HG02610 (cell line): ENCODE data around the gene TMEM151A.
A peak's percentile ranks its signal among the peaks of the same experiment; 100 is the strongest.
"Not testable (repeated sequence)": the region's sequence is repeated elsewhere in the genome, so short reads cannot be mapped to it uniquely, and the experiment has no call there.

Experiments used
- ATAC-seq: cut with Tn5 transposase; IDR thresholded peaks from one replicate; pipeline ENCODE4 v1.9.1; 2021; ENCODE audit warnings: mild to moderate bottlenecking, moderate library complexity; ENCODE audit not compliant: unreplicated experiment

Gene TMEM151A

DNA sequence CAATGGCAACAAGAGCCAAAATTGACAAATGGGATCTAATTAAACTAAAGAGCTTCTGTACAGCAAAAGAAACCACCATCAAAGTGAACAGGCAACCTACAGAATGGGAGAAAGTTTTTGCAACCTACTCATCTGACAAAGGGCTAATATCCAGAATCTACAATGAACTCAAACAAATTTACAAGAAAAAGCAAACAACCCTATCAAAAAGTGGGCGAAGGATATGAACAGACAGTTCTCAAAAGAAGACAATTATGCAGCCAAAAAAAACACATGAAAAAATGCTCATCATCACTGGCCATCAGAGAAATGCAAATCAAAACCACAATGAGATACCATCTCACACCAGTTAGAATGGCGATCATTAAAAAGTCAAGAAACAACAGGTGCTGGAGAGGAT lies 28.6 kb downstream of the TMEM151A start:
- not testable (repeated sequence) for ATAC-seq

DNA sequence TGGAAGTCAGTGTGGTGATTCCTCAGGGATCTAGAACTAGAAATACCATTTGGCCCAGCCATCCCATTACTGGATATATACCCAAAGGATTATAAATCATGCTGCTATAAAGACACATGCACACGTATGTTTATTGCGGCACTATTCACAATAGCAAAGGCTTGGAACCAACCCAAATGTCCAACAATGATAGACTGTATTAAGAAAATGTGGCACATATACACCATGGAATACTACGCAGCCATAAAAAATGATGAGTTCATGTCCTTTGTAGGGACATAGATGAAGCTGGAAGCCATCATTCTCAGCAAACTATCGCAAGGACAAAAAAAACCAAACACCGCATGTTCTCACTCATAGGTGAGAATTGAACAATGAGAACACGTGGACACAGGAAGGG lies 29.1 kb downstream of the TMEM151A start:
- not testable (repeated sequence) for ATAC-seq

DNA sequence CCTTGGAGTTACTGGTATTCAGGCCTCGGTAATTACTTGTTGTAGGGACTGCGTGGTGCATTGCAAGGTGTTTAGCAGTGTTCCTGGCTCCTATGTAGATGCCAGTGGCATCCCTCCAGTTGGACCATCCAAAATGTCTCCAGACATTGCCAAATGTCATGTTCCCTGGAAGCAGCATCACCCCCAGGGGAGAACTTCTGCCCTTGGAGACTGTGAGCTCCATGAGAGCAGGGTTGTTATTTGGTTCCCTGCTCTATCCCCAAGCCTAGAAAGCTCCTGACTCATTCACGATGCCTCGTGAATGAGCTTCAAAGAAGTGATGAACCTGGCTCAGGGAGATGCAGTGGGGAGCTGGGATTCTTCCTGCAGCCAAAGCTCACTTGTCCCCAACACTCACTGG lies 29.9 kb downstream of the TMEM151A start:
- no peak for ATAC-seq

DNA sequence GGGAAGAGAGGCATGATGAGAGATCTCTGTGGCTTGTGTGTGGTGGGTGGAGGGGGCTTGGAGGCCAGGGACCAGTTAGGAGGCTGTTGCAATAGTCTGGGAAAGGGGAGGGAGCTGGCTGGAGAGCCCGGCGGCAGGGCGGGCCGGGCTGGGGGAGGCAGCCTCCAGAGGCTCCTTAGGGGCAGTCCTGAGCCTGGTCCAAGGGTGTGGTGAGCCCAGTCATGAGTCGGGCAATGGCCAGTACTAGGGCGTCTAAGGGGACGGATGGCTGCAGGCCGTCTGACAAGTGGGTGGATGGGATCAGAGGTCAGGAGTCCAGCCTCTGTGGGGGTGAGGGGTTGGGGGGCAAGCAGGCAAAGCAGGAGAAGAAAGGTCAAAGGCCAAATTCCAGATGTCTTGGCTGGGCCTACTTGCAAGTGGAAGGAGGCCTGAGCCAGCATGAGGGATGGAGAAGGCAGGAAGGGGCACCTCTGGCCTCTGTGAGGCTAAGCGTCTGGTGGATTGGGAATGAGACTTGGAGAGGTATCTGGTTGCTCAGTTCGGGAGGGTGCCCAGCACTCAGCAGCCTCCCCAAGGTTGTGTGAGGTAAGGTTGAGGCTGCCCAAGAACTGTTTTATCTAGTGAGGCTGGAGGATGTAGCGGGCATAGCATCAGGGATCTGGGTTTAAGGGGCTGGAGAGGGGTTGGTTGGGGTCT lies 31.2 kb downstream of the TMEM151A start:
- ATAC-seq: no peak

DNA sequence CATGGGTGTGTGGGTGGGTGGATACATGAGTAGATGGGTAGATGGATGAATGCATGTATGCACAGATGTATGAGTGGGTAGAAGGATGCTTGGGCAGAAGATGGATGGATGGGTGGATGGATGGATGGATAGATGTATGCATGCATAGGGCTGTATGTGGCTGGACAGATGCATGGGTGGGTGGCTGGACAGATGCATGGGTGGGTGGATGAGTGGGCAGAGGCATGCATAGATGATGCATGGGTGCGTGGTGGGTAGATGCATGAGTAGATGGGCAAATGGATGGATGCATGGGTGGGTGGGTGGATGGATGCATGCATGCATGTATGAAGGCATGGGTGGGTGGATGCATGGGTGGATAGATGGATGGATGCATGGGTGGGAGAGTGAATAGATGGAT lies 32.0 kb downstream of the TMEM151A start:
- no peak for ATAC-seq

DNA sequence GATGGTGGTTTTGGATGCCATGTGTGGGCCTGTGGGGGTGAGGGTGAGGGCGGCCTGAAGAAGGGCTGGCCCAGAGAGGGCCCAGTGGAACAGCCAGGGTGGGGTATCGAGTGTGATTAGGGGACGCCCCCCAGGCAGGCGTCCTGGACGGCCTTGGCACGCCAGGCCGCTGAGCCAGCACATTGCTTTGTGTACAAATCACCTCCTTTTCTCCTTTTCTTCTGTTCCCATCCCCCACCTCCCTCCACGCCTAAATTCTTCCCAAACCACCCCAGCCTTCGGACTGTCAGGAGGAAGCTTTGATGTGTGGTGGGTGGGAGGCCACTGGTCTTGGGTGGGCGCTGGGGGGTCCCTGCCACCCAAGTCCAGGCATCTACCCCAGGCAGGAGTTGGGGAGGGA lies 33.0 kb downstream of the TMEM151A start:
- no peak for ATAC-seq

DNA sequence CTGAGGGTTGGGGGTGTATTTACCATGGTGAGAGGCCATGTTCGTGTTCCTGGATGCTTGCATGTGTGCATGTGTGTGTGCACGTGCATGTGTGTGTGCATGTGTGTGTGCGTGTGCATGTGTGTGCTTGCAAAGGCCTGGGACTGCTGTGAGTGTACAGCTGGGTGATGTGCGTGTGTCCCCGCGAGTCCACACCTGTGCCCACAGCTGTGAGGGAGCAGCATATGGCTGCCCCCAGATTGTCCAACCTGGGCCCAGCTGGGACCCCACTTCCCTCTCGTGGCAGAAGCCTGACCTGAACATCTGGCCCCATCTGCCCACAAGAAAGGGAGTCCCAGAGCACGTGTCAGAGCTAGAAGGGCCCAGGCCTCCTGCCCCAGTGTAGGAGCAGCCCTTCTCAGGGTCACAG lies 33.6 kb downstream of the TMEM151A start:
- ATAC-seq: no peak

DNA sequence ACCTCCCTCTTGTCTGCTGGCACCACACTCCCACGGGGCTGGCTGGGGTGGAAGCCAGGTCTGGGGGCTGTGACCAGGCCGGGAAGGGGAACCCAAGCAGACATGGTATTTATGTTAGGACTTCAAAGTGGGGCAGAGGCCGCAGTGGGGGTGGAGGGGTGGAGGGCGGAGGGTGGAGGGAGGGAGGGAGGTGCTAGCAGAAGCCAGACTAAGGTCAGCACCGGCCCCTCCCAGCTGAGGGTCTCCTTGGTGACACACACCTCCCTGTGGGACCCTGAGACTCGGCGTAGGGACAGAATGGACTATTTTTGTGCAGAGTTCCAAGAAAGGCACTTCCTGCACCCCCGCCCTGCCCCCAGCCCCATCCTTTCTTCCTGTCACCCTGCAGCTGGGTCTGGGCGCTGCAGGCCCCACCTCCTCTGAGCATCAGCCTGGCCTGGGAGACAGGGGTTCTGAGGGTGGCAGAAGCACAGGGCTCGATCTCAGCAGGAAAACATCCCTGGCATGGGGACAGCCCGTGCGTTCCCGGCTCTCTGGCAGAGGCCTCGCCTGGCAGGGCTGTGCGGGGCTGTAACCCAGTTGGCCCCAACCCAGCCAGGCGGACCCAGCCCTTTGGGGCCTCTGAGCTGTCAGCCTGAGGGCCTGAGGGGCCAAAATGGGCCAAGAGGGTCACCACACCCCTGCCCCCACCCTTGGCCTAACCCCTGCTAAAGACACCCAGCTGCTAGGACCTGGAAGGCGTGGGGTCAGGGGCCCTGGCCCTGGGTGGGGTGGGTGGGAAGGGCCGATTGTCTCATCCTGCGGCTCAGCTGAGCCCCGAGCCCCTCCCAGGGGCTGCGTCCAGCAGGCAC lies 34.8 kb downstream of the TMEM151A start:
- no peak for ATAC-seq

DNA sequence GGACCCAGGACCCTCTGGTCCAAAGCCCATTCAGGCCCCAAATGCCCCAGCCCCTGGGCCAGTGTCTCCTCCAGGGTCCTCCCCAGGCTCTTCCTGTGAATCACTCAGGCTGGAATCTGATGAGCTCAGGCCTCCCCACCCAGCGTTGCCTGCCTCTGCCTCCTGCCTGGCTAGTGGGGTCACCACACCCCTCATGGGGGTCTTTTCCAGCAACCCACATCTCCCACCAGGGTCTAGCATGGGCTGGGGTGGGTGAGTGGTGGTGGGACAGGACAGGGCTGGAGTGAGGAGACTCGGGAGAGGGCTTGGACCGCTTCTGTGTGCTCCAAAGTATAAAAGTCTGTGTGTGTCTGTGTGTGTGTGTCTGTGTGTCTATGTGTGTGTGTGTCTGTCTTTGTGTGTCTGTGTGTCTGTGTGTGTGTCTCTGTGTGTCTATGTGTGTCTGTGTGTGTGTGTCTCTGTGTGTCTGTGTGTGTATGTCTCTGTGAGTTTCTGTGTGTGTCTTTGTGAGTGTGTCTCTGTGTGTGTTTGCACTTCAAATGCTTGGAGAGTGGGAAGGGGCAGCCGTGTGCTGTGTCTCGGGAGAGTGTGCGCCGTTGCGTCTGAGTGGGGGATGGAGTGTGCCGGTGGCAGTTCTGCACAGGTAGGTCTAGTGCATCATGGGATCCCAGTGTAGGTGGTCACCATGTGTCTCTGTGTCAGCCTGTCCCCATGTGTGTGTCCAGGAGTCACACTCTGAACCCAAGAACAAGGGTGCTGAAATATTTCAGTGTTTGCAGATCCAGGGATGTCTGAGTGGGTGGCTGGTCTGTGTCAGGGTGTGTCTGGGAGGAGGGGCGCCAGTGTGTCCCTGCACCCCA lies 35.7 kb downstream of the TMEM151A start:
- no peak for ATAC-seq

DNA sequence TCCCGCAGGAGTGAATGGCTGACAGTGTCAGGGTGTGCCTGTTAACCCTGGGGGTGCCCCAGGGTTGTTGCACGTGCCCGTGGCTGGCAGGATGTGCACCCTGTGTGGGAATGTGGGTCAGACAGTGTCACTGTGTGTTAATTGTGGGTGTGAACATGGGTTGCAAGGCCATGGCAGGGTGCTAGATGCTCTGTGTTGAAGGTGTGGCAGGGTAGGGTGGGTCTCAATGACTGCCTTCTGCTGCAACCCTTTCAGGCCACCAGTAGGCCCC lies 36.3 kb downstream of the TMEM151A start:
- no peak for ATAC-seq

DNA sequence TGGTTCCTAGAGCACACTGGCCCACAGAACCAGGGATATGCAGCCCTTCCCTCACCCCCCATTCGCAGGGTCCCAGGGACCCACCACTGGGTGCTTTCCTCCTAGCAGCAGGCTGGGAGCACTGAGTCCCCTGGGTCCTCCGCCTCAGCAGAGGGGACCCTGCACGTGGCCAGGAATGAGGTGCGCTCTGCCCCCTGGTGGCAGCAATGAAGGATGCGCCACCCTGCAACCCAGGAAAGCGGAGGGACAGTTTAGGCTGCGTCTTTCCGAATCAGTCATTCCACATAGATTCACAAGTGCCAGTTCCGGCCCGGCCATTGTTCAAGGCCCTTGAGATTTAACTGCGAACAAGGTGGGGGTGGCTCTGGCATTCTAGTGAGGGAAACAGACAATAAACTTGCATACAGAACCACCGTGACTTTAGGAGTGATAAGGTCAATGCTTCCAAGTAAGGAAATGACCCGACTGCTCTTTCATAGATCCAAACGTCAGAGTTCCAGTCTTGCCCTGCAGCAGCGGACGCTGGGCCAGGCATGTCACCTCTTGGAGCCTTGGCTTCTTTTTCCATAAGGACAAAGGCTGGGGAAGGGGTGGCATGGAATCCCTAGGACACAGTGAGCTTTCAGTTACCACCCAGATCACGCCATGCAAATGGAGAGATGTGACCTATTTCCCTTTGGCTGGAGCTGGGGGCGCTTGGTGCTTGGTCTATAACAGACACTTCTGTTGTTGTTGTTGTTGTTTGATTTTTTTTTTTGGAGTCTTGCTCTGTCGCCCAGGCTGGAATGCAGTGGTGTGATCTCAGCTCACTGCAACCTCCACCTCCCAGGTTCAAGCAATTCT lies 36.8 kb downstream of the TMEM151A start:
- peak; percentile 60 for ATAC-seq

DNA sequence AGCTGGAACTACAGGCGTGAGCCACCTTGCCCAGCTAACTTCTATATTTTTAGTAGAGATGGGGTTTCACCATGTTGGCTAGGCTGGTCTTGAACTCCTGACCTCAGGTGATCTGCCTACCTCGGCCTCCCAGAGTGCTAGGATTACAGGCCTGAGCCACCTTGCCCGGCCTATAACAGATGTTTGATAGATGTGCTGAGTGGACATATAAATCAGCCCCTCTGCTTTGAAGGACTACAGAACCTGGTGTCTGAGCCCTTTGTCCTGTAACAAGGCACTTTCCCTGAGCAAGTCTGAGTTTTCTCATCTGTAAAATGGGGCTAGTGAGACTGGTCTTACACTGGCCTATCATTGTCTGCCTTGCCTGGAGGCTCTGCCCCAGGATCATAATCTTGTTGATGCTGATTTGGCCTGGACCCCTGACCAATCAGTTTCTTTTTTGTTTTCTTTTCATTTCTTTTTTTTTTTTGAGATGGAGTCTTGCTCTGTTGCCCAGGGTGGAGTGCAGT lies 37.5 kb downstream of the TMEM151A start:
- ATAC-seq: no peak

DNA sequence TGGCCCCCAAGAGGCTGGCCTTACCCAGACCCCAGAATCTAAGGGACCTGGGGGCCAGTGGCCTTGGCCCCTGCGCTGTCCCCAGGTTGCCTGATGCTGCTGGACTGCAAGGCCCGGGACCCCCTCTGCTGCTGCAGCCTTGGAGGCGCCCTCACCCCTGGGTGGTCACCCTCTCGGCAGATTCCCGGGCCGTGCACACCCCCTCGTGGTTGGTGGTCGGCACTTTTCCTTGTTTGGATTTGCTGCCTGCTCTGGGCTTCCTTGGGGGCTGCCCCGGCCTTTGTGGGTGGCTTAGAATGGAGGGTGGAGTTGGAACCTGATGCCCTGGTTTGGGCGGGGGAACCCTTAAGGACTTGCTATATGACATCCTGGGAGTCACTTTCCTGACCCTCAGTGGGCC lies 39.2 kb downstream of the TMEM151A start:
- no peak for ATAC-seq

DNA sequence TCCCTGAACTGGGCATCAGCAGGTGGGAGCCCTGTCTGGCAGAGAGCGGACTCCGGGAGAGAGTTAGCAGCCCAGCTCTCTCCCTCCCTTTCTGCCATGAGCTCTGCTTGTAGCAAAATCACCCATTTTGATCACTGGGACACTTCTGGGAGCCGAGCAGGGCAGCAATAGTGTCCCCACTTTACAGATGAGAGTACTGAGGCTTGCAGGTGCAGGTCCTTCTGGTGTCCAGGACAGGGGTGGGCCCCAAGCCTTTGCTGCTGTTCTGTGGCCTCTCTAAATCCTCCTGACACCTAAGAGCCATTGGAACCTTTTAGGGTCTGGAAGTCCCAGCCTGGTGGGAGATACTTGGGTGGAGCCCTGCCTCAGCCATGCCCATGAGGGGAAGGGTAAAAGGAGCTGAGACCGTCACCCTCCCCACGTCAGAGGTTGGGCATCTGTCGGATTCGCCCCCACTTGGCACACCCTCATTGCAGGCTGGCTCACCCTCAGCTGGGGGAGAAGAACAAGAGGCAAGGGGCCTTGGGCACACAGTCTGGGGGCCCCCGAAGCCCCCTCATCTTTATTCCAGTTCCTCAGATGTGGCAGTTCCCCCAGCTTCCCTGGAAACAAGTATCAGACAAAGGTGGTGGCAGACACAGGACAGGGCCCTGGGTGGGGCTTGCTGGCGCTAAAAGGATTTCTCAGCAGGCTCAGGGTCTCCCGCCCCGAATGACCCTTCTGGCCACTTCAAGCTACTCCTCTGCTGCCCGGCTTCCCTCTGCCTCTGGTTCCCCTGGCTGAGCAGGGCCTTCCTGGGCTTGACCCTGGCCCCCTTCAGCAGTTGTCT lies 40.1 kb downstream of the TMEM151A start:
- no peak for ATAC-seq

DNA sequence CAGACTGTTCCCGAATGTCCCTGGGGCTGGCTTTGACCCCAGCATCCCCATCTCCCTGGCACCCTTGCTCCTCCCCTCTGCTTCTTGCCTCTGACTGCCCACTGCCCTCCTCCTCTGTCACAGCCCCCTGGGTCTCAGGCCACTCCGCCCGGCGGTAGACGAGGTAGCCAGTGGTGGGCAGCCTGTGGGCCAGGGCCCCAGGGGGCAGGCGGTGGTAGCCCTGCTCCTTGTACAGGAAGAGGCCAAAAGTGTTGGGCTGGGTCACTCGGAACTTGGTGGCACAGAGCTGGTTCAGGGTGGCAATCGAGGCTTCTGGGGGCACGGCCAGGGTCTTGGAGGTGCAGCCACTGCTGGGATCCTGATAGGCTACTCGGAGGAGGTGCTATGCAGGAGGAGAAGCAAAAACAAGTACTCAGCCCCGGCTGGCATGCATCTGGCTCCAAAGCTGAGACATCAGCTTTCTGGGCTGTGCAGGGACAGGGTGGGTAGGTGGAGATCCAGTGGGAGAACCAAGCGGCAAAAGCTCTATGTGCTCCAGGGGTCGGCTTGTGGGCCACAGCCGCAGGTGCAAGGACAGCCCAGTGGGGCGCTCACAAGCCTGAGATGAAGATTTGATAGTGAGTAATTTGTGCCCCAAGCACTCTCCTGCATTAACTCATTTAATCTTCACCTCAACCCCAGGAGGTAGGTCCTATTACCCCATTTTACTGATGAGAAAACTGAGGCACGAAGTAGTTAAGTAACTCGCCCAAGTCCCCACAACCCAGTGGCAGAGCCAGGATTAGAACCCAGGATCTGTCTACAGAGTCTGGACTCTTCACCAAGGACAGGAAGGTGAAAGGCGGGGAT lies 40.9 kb downstream of the TMEM151A start:
- ATAC-seq: no peak

DNA sequence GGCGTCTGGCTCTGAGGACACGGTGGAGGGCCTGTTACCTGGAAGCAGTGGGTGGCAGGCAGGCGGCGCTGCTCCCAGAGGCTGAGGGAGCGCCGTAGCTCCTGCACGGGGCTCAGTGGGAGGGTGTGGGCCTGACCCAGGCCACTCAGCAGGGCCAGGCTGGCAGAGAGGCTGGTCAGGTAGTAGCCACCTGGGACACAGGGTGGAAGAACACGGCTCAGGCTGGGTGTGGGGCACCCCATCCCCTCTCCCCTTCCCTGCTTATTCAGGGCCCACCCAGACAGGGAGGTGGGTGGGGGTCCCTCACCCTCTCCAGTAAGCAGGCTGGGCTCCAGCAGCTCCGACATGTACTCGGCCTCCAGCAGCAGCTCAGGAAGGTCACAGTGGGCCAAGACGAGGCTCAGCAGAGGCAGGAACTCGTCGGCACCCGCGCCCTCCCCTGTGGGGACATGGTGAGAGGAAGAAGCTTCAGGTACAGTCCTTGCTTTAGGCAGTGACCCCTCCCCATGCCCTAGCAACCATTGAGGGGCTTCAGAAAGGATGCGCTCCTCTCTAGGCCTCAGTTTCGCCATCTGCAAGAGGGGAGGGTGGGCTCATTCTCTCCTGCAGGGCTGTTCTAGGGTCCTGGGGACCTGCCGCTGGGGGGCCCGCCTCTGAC lies 41.7 kb downstream of the TMEM151A start:
- ATAC-seq: no peak

DNA sequence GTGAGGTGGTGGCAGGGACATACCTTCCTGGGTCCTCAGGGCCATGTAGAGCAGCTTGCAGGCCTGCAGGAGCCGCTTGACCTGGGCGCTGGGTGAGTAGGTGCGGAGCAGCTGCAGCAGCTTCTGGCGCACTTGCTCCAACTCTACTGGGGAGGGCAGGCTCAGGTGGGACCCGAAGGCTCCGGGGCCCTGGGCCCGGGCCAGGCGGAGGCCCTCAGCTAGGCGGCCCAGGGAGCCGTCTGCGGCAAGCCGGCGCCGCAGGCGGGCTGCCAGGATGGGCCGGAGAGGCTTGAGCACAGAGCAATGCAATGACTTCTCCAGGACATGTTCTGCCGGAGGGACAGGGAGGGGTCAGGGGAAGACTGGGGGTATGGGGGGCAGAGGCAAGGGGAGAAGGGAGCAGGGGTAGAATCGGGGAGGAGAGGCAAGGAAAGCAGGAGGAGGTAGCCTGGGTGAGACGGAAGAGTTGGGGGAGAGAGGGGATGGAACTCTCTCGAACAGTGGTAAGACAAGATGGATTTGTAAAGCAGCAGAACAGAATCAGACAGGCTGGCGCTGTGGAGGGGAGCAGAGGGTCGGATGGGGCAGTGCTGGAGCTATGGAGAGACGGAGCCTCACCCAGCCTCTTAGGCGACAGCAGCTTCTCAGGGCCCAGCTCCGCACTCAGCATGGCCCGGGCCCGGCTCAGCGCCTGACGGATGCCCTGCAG lies 42.4 kb downstream of the TMEM151A start:
- ATAC-seq: no peak
